ENCODE measurements around the gene MEGF6. TPM values are rescaled to one million over a fixed set of nuclear protein-coding genes. Genes with fewer than 3 reads are reported as not detected.

The MEGF6 gene
- total RNA-seq, 1 experiment from 2014 or later, result 21.3 TPM

DNA sequence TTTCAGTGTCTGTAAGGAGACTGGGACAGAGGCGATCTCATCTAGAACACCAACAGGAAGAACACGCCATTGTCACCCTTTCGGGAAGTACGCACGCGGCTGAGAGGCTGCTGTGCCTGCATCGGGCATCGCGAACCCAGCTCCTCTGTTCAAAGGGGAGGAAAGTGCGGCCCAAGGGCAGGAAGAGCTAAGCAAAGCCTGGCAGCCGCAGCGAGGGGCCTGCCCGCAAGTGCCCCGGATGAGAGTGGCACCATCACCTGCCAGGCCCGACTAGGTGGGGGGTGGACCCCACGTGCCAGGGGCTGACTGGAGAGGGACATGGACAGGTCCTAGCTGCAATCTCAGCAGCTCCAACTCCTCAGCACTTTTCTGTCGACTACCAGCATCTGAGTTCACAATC is 21.0 kb upstream of the MEGF6 start:
- Mint-ChIP-seq H3K27me3 (ENCODE audit: low read depth) (no peaks in the 10 kb centered on the region), H3K4me1 (peaks cover 4 to 18% of the 10 kb centered on the region in 2 experiments), H3K36me3 (ENCODE audit: insufficient read depth in 1 of 3, low read depth in 3 of 3) (peaks cover 9 to 63% (median 58%) of the 10 kb centered on the region in 3 experiments), H3K27ac (peak overlapping the region; percentile 66 to 91 (median 67); a peak in 4 of 7 replicates), H3K4me3 (no peak overlapping the region), H3K9me3 (no peaks in the 10 kb centered on the region)
- TF ChIP-seq, protein P1, sequence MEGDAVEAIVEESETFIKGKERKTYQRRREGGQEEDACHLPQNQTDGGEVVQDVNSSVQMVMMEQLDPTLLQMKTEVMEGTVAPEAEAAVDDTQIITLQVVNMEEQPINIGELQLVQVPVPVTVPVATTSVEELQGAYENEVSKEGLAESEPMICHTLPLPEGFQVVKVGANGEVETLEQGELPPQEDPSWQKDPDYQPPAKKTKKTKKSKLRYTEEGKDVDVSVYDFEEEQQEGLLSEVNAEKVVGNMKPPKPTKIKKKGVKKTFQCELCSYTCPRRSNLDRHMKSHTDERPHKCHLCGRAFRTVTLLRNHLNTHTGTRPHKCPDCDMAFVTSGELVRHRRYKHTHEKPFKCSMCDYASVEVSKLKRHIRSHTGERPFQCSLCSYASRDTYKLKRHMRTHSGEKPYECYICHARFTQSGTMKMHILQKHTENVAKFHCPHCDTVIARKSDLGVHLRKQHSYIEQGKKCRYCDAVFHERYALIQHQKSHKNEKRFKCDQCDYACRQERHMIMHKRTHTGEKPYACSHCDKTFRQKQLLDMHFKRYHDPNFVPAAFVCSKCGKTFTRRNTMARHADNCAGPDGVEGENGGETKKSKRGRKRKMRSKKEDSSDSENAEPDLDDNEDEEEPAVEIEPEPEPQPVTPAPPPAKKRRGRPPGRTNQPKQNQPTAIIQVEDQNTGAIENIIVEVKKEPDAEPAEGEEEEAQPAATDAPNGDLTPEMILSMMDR (conservative IDR thresholded peaks at IDR 0.05), result no peak
- Histone ChIP-seq H3K56ac (ENCODE audit: insufficient read length, low read depth, low read length) (no peak overlapping the region), H2AK5ac (ENCODE audit: insufficient read length, low read length) (no peak overlapping the region), H3K4ac (ENCODE audit: low read depth, low read length) (no peak overlapping the region), H3K27ac (ENCODE audit: insufficient read length, low read depth, low read length) (no peak overlapping the region), H3K4me2 (ENCODE audit: insufficient read depth, insufficient read length, low read length) (no peak overlapping the region), H3K79me2 (ENCODE audit: insufficient read depth, low read length) (no peaks in the 10 kb centered on the region), H3K79me1 (ENCODE audit: insufficient read depth, low read depth, low read length, poor library complexity, severe bottlenecking) (no peaks in the 10 kb centered on the region), H2BK12ac (ENCODE audit: insufficient read length, low read depth, low read length) (no peak overlapping the region), H2AFZ (ENCODE audit: low read length) (no peak overlapping the region), H3K18ac (ENCODE audit: insufficient read length, low read depth, low read length) (no peak overlapping the region), H3K14ac (ENCODE audit: insufficient read depth, low read length) (no peak overlapping the region), H4K5ac (ENCODE audit: insufficient read length, low read depth, low read length) (no peak overlapping the region), H2BK20ac (ENCODE audit: low read depth, low read length, poor library complexity, severe bottlenecking) (no peak overlapping the region), H3T11ph (ENCODE audit: low read length) (no peak overlapping the region), H4K91ac (ENCODE audit: insufficient read length, low read depth, low read length) (no peak overlapping the region), H2BK15ac (ENCODE audit: low read depth, low read length) (no peak overlapping the region), H4K8ac (replicated peaks; ENCODE audit: insufficient read length, low read depth, low read length) (no peak overlapping the region), H3K4me1 (ENCODE audit: insufficient read depth, low read length) (no peaks in the 10 kb centered on the region), H3K27me3 (ENCODE audit: insufficient read depth, low read length) (no peaks in the 10 kb centered on the region), H2BK120ac (ENCODE audit: low read depth, low read length, poor library complexity, severe bottlenecking) (no peak overlapping the region), H3K23me2 (ENCODE audit: insufficient read length, low read depth, low read length, poor library complexity, severe bottlenecking) (no peaks in the 10 kb centered on the region), H2BK5ac (ENCODE audit: insufficient read length, low read length) (no peak overlapping the region), H3K23ac (ENCODE audit: insufficient read length, low read depth, low read length) (no peak overlapping the region), H3K9me3 (ENCODE audit: control insufficient read depth, low read depth, low read length) (no peaks in the 10 kb centered on the region), H3K9ac (ENCODE audit: extremely low read depth, insufficient read length, low read length) (no peak overlapping the region), H4K20me1 (ENCODE audit: control insufficient read depth, insufficient read depth, insufficient read length) (no peaks in the 10 kb centered on the region)
- DNase-seq, result no peak
- no CpG with 5 or more reads among the region's 17 CpGs for WGBS (ENCODE audit: extremely low coverage, insufficient read length, low lambda C conversion rate)
